ENCODE measurements around the gene PBX3. TPM values are rescaled to one million over a fixed set of nuclear protein-coding genes. Genes with fewer than 3 reads are reported as not detected.

The PBX3 gene
- total RNA-seq, 2 experiments from 2014 or later, result 25.3 to 30.8 TPM

- H3K9me3 ChIP-seq (ENCODE audit: control insufficient read depth in 1 of 2, insufficient read depth in 1 of 2, low read length in 2 of 2), result no peaks in the 10 kb centered on the region
- H3K4me3 ChIP-seq (ENCODE audit: low read length), result no peak overlapping the region
- ChIA-PET POLR2A (no interaction called here), CTCF (interaction anchor here (0.8 to 1.1 kb wide), 2 partner anchors 11 to 23 kb away, joined by 3 read pairs; no protein-coding TSS in a partner anchor)
- H3K36me3 Mint-ChIP-seq (ENCODE audit: low read depth), result no peaks in the 10 kb centered on the region
- no peaks in the 10 kb centered on the region for H3K9me3 Mint-ChIP-seq
- H3K4me1 Mint-ChIP-seq (ENCODE audit: low read depth), result no peaks in the 10 kb centered on the region
- H3K27me3 Mint-ChIP-seq, result no peaks in the 10 kb centered on the region
- no peak for DNase-seq
- H3K36me3 ChIP-seq (ENCODE audit: insufficient read depth, low read length), result no peaks in the 10 kb centered on the region
- H3K27ac ChIP-seq (ENCODE audit: low read depth in 1 of 2, low read length in 2 of 2), result no peak overlapping the region
- H3K4me3 Mint-ChIP-seq, result no peak overlapping the region
- intact Hi-C loops (cut with DNase I, micrococcal nuclease), result no loop called here
- no peaks in the 10 kb centered on the region for H3K27me3 ChIP-seq (ENCODE audit: control insufficient read depth in 1 of 2, insufficient read depth in 2 of 2, low read length in 2 of 2)
- no peak overlapping the region for H3K27ac Mint-ChIP-seq
- H3K4me1 ChIP-seq (ENCODE audit: insufficient read depth, low read length), result no peaks in the 10 kb centered on the region
- no peak for ATAC-seq (ENCODE audit: poor library complexity)
- no peak for TF ChIP-seq CTCF (IDR thresholded peaks at IDR 0.05)
Observed at GRCh38 chr9:125915606-125916005, 168.4 kb downstream of the PBX3 start.

GRCh38 chr9:125919565-125919964 is 172.4 kb downstream of the PBX3 start:
- no peak for TF ChIP-seq CTCF (IDR thresholded peaks at IDR 0.05)
- no peak for ATAC-seq (ENCODE audit: poor library complexity)

GRCh38 chr9:125920402-125920801 is 173.2 kb downstream of the PBX3 start:
- Histone ChIP-seq H3K4me1 (ENCODE audit: insufficient read depth, low read length) (no peaks in the 10 kb centered on the region), H3K27me3 (ENCODE audit: control insufficient read depth in 1 of 2, insufficient read depth in 2 of 2, low read length in 2 of 2) (no peaks in the 10 kb centered on the region), H3K36me3 (ENCODE audit: insufficient read depth, low read length) (no peaks in the 10 kb centered on the region), H3K27ac (ENCODE audit: low read depth in 1 of 2, low read length in 2 of 2) (no peak overlapping the region), H3K4me3 (ENCODE audit: low read length) (no peak overlapping the region), H3K9me3 (ENCODE audit: control insufficient read depth in 1 of 2, insufficient read depth in 1 of 2, low read length in 2 of 2) (no peaks in the 10 kb centered on the region)
- no peaks in the 10 kb centered on the region for H3K36me3 Mint-ChIP-seq (ENCODE audit: low read depth)
- H3K9me3 Mint-ChIP-seq, result no peaks in the 10 kb centered on the region
- no peaks in the 10 kb centered on the region for H3K27me3 Mint-ChIP-seq
- intact Hi-C loops (cut with DNase I, micrococcal nuclease), result no loop called here
- ChIA-PET POLR2A (interaction anchor here (0.9 kb wide), 1 partner anchor 213 kb away, joined by 3 read pairs; the partner anchor contains the start of gene MAPKAP1), CTCF (no interaction called here)
- ATAC-seq (ENCODE audit: poor library complexity) (no peak), DNase-seq (no peak)
- TF ChIP-seq CTCF (IDR thresholded peaks at IDR 0.05), result no peak
- no peak overlapping the region for H3K4me3 Mint-ChIP-seq
- no peaks in the 10 kb centered on the region for H3K4me1 Mint-ChIP-seq (ENCODE audit: low read depth)
- H3K27ac Mint-ChIP-seq, result no peak overlapping the region

More at GRCh38 chr9:125919565-125919964, 172.4 kb downstream of the PBX3 start:
- no peak overlapping the region for H3K27ac ChIP-seq (ENCODE audit: low read depth in 1 of 2, low read length in 2 of 2)
- ChIA-PET POLR2A (no interaction called here), CTCF (no interaction called here)
- intact Hi-C loops (cut with DNase I, micrococcal nuclease), result no loop called here
- no peak overlapping the region for H3K4me3 ChIP-seq (ENCODE audit: low read length)
- no peaks in the 10 kb centered on the region for H3K4me1 ChIP-seq (ENCODE audit: insufficient read depth, low read length)
- no peaks in the 10 kb centered on the region for H3K36me3 Mint-ChIP-seq (ENCODE audit: low read depth)
- no peak overlapping the region for H3K4me3 Mint-ChIP-seq
- no peaks in the 10 kb centered on the region for H3K9me3 Mint-ChIP-seq
- H3K9me3 ChIP-seq (ENCODE audit: control insufficient read depth in 1 of 2, insufficient read depth in 1 of 2, low read length in 2 of 2), result no peaks in the 10 kb centered on the region
- no peaks in the 10 kb centered on the region for H3K27me3 Mint-ChIP-seq
- no peak for DNase-seq
- no peak overlapping the region for H3K27ac Mint-ChIP-seq
- no peaks in the 10 kb centered on the region for H3K4me1 Mint-ChIP-seq (ENCODE audit: low read depth)
- no peaks in the 10 kb centered on the region for H3K27me3 ChIP-seq (ENCODE audit: control insufficient read depth in 1 of 2, insufficient read depth in 2 of 2, low read length in 2 of 2)
- no peaks in the 10 kb centered on the region for H3K36me3 ChIP-seq (ENCODE audit: insufficient read depth, low read length)

Measured in CD4-positive, alpha-beta T cell (primary cell).